ENCODE measurements around the gene LAMA5.

The LAMA5 gene

DNA sequence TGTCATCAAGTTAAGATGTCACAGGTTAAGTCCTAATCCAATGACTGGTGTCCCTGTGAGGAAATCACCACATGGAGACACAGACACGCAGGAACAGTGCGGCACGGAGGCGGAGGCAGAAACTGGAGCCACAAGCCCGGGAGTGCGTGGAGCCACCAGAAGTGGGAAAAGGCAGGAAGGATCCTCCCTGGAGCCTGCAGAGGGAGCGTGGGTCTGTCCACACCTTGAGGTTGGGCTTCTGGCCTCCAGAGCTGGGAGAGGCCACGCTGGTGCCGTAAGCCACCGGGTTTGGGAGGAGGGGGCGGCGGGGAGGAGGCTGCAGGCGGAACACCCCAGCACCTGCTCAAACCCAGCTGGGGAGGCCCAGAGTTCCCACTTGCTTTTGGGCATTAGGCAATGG lies 36.2 kb upstream of the LAMA5 start:
- DNase-seq, result no peak

DNA sequence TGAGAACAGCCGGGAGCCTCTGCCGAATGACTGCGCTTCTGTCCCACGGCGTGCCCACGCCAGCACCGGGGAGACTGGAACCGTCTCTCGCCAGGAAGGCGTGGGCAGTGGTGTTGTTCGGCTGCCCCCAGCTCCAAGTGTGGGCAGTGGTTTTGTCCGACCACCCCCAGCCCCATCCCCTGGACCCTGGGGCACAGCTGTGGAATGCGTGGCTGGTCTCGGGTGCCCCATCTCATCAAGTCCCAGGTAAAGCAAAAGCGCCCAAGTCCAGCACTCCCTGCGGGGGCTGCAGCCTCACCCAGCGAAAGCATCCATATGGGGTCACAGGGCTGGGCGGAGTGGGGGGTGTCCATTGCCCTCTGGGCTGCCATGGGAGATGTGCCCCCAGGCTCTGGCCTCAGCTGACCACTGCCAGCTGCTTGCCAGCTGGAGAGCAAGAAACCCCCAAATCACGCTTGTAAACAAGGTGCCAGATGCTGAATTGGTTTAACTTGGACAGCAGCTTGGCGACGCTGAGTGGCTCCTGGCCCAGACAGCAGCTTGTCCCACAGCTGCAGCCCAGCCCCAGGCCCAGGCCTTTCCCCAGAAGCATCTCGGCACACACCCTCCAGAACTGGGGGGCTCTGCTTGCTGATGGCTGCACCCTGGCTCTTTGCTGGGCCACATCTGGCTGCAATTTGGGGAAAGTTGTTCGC lies 35.5 kb upstream of the LAMA5 start:
- DNase-seq, result no peak

DNA sequence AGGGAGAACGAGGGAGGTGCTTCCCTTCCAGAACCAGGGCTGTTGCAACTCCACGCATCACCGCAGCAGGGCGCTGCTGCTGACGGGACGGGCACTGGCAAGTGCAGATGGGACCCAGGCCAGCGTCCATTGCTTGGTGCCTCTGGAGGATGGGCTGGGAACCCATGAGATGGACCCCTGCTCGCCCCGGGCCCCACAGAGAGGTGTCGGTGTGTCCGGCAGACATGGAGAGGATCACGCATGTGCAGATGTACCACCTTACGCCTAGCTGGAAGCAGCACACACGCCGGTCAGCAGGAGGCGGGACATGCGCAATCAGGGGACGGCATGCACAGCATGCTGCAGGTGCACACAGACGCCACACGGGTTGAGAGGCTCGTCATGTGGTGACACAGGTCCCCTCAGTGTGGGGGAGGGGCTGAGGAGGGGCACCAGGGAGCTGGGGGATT lies 34.2 kb upstream of the LAMA5 start:
- DNase-seq, result no peak

DNA sequence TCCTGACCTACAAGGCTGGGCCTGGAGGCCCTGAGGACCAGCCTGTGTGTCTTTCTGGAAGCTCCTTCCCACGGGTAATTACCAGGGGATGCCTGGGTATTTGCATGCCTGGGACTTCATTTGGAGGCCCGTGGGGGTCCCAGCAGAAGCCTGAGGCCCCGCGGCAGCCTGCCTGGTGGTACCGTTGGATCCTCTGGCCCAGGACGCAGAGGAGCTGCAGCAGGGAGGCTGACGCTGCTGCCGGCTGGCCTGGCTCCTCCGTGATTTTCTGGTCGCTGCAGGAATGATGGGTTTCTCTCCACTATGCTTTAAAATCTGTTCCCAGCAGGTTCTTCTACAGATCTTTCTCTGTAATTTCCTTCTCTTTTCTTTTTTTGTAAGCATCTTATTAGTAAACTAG lies 33.4 kb upstream of the LAMA5 start:
- DNase-seq, result no peak

DNA sequence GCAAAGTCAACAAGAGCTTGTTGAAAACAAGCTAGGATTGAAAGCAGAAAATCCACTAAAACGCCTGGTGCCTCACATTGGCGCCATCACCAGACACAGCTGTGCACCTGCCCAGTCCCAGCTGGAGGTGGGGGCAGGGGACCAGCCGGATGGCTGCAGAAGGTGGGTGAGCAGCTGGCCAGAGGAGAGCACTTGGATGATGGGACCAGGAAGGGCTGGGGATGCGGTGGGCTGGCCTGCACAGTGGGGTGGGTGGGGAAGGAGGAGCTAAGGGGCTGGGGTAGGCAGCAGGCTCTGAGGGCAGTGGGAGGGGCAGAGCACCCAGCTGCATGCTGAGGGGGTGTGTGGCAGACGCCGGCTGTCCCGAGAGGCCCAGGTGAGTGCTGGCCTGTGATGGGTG lies 32.9 kb upstream of the LAMA5 start:
- DNase-seq, result no peak

DNA sequence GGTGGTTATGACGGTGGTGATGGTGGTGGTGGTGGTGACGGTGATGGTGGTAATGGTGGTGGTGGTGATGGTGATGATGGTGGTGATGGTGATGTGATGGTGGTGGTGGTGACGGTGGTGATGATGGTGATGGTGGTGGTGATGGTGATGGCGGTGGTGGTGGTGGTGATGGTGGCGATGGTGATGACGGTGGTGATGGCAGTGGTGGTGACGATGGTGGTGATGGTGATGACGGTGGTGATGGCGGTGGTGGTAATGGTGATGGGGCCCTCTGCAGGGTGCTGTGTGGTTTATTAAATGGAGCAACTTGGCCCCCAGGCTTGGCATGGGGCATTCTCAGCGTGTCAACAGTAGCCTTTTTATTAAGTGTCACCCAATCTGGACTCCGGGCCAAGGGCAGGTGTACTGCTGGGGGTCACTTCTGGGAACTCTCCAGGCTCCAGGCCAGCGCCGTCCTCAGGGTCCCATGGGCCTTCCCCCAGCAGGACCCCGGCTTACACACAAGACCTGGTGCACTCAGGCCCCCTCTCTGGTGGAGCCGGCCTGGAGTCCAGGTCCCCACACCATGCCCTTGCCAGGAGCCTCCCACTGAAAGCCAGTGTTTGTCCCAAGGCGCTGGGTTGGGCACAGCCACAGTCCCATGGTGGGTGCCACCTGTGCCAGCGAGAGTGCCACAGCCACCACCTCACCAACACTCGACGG lies 31.2 kb upstream of the LAMA5 start:
- no peak for DNase-seq

DNA sequence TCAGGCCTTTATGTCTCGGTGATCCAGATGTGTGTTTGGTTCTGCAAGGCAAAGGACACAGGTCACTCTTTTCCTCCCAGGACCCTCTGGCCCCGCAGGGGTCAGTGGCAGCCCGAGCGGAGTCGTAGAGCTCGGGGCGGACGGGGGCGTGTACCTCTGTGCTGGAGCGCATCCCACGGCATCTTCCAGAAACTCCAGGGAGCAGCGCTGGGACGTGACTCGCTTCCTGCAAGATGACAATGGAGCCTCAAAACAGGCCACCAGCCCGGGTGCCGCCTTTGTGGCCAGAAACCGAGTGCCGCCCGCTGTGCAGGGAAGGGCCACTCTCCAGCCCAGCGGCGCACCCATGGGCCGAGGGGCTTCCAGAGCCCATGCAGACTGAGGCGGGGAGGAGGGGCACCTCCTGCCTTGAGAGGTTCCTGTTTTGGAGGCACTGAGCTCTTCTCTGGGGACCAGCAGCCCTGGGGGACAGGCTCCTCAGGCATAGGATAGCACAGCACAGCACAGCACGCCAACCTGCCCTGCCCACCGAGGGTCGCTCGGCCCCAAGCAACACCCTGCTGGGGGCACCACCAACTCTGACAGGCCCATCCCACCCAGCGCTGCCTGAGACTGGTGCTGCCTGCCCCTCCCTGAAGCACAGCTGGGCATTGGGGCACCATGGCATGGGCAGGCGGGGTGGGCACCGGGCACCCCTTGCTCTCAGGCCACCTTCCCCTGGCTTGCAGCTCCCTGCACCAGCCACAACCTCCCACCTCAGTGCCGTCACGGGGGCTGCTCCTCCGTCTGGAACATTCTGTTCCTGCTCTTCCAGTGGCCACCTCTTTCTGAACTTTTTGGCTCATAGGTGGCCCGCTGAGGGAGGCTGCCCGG lies 29.5 kb upstream of the LAMA5 start:
- DNase-seq, result no peak

DNA sequence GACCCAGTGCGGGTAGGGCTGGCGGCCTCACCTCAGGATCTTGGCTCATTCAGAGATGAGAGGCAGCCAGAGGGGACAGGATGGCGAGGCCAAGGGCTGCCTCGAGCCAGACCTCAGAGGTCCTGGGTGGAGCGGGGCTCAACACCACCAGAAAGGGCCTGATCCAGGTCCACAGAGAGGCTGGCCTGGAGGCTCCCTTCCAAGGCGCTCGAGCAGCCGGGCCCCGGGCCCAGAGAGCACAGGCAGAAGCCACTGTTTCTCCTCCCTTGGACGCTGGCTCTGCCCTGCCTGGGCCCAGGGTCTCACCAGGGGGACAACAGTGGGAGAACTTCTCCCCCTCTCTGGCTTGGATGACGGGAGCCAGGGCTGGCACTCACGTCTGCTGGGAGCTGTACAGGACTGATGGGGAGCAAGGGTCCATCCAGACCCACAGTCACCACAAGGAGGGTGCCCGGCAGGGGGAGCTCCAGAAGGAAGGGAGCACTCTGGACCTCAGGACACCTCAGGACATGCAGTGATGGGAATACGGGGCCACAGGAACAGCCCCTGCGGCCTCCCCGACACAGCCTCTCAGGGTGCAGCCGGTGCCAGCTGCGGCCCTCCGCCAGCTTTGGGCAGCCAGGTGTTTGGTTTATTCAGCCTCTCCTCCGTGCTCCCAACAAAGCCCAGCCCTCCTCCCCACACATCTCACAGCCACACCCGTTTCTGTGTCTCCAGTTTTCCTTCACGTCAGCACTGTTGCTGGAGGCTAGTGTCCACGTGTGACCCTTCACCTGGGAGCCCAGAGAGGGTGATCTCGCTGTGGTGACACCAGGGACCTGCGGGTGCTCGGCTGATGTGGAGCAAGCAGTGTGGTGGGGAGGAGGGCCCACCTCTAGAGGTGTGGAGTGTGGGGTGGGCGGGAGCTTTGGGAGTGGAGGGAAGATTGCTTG lies 28.5 kb upstream of the LAMA5 start:
- no peak for DNase-seq

DNA sequence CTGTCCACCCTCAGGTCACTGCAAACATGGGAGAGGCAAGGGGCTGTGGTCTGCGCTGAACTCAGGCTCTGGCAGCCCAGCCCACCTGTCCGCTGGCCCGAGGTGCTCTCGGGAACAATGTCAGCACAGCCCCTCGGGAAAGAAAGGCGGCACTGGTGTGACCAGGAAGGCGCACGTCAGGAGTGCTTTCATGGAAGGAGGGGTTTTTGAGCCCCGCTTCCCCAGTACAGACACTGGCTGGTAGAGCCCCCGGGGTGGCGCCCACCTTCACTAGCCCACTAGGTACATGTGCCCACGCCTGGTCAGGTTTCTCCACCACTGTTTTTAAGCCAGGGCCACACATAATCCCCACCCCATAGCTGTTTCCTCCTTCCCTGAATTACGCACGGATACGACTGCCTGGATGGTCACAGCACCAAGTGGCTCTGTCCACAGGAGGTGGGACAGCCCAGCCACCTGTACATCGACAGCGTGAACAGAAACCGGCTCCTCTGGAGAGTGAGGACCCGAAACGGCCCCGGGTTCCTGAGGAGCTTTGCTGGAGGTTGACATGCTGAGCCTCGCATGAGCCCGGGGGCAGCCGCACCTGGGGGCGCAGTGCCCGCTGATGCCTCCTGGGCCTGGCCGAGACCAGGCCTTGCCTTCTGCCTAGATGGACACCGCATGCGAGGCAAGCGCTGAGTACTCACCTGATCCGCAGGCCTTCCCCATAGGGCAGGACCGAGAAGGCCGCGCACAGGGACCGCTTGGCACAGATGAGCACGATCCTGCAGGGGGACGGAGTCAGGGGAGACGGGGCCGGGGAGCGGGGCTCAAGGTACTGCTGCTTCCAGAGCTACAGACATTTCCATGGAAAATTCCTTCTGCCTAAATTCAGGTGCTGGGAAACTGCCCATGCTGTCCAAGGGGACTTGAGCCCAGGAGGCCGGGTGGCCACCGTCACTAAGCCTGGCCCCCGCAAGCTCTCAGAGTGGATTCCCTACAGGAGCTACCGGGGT lies 27.4 kb upstream of the LAMA5 start:
- DNase-seq, result no peak

DNA sequence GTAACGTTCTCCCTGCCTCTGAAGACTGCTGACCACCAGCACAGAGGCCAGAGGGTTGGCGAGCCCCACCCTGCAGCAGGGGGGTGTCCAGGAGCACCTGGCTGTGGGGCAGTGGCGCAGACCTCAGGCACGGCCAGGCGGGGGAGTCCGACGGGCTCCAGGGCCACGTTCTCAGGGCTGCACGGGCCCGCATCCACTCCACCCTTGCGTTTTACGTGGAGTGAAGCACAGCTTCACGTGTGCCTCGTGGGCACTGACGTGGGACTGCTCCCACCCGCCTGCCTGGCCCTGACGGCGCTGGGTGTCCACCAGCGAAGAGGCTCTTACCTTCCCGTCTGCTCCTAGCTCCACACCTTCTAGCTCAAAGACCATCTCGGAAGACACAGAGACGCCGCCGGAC lies 26.7 kb upstream of the LAMA5 start:
- no peak for DNase-seq

DNA sequence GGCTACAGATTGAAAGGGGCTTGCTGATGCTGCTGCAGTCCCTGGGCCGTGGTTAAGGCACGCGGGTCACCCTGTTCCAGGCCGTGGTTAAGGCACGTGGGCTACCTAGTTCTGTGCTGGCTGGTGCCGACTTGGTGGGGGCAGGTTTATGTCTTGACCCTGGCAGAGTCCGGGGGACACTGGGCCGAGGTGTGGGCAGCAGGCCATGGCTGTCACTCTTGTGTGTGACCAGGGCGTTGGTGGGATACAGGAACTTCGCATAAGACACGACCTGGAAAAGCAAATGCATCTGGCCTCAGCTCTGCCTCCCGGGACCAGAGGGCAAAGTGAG lies 26.2 kb upstream of the LAMA5 start:
- no peak for DNase-seq

DNA sequence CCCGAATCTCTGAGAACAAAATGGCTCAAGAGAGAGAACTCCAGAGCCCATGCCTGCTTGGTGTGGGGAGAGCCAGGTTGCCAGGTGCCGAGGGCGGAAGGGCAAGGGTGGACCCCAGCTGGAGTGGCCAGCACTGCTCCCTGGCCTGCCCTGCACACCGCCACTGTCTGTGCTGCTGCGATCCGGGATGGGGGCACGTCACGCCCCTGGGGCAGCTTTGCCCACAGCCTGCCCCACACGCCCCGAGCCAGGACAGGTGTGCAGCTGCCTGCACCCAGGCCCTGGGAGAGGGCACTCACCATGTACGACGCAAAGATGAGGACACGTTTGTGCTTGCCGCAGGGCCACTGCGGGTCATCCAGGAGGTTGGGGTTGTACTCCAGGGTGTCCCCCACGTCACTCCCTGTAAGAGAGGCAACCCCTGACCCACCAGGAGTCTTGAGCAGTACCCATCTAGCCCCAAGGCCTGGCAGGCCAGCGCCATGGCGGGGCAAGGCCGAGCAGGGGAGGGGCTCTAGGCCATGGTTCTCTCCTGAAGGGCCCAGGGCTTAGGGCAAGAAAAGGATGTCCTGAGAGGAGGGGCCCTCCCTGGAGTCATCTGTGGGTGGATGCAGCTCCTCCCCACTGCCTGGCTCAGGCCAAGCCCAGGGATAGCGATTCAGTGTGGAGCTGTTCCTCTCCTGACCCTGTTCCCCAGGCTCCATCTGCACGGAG lies 25.7 kb upstream of the LAMA5 start:
- no peak for DNase-seq

DNA sequence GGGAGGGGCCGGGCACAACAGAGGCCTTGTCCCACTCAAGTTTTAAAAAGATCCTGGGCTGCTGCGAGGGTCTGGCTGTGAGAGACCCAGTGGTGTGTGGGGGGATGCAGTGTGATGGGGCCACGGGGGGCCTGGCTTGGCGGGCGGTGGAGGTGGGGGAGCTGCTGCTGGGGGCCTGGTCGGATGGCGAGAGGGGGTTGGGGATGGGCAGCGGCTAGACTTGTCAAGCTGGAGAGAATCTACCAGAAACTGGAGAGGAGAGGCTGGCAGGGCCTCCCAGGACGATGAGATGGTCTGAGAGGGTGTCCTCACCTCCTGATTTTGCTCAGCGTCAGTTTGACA lies 24.9 kb upstream of the LAMA5 start:
- no peak for DNase-seq

DNA sequence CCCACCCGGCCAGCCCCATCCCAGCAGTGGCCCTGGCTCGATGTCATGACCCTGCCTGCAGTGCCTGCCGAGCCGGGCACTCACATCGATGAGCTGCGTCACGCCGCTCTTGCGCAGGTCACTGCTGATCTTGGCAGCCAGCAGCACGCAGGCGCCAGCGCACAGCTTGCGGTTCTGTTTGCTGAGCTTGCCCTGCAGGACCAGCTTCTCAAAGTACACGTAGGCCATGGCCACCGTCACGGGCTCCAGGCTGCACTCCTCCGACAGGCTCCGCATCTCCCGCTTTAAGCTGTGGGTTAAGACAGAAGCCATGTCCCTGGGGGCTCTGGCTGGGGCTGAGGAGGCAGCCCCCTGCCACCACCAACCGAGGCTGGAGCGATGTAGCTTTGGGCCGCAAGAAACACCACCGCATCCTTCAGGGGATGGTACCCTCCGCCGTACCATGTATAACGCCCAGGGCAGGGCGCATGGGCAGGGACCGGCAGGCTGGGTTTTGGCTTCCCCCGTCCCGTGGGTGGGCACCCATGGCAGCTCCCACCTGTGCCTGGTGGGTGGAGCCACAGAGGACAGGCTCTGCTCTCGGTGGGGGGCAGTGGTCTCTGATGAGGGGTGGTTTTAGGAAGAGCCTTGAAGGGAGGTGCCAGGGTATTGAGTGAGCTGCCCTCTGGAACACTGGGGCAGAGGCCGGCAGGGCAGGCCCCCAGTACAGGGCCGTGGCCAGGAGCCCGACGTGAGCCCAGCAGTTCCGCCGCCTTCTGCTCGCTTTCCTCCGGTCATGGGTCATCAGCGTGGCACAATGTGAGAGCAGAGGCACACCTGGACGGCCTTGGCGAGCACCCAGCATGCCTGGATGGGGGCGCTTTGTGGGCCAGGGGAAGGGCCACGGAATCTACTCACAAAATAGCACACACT lies 24.3 kb upstream of the LAMA5 start:
- DNase-seq, result no peak

DNA sequence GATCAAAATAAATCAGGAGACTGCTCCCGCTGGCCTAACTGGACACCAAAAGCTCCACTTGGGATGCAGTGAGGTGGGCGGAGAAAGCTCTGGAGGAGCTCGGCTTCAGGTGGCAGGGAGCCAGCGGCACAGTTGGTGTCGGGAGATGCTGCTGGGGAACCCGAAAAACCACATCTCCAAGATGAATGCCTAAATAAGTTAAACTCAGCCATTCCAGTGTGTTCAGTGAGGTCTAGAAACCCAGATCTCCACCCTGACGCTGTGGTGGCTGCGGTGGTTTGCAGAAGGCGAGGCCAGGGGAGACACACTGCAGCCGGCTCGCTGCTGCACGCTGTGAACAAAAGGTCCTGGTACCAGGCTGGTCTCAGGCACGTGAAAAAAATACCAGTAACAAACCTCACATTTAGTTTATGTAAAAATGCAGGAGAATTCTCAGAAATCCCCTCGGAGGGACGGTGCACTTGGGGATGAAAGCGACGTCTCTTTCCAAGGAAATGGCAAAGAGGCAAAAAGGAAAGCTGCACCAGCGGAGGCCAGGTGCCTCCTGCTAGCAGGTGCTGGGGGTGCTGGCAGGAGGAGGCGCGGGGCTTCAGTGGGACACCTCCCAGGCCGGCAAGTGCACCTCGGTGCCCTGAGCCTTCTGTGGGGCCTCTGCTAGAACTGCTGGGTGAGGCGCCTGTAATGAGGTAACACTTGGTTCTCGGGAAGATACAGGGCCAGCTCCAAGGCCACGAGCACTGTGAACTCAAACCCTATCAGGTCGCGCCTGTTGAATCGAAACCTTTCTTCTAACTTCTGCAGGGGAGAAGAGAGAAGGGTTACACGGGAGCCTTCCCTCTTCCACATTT lies 23.4 kb upstream of the LAMA5 start:
- DNase-seq, result no peak

DNA sequence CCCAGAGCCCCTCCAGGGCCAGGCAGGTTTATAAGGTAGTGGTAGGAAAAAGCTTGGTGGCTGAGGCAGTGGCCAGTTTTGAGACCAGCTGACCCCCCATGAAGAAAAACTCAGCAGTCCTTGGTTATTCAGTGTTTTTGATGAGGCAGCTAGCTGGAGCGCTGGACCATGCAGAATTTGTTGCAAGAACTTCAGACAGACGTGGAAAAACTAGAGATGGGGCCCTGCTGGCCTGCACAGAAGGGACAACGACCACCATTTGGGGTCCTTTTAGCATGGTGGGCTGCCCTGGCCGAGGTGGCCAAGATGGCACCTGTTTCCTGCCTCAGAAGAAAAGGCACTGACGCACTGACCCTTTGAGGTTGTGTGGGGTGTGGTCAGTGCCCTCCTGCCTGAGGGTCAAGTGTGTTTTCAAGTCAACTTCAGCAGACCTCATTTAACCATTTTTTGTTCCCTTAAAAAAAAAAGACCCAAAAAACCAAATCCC lies 22.5 kb upstream of the LAMA5 start:
- no peak for DNase-seq

DNA sequence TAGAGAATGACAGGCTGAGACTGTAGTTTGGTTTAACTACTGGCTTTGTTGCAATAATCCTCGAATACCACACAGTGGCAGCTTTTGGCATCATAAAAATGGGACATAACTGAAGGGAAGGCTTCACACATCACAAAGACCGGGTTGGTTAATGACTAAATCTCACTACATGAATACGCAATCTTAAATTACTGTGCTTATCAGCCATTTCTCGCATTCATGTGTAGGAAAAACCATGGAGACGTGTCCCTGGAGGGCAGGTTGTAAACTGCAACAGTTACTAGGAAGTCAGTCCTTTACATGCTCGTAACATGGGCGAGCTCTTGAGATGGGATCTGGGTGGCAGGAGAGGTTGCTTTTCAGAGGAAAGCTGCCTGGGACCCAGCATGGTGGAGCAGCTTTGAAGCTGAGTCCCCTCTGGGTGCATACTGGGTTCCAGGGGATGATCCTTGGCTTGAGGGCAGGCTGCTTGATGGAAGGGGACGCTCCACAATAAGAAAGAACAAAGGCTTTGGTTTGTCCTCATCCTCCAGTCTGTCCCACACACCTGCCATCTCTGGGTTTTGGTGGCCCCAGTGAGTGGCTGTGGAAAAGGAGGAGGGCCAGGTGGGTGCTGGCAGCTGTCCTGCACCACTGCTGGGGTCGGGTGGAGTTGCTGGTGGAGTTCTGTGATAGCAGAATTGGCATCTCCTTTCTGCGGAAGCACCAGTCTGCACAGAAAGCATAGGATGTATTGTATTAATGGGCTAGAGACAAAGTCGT lies 21.9 kb upstream of the LAMA5 start:
- no peak for DNase-seq

Measured in CD4-positive, alpha-beta T cell treated with Interferon alpha-2 for 1 hour (primary cell).